Spleen (tissue), 7 donors: ENCODE results near the gene NUP43.

Experiments used
- CTCF ChIP-seq, 11 experiments: fragments of 200-600 bp in 7 of 11; fragments of 450-650 bp in 4 of 11; sonication (generic) in 4 of 11; IDR thresholded peaks in 8 of 11; conservative IDR thresholded peaks in 3 of 11; 1 replicate in 7 of 11; 2 replicates in 4 of 11; pipeline versions ENCODE4 v1.4.0 to v1.8.0; 2016 to 2021; ENCODE audit warnings: antibody characterized with exemption in 11 of 11, inconsistent platforms in 4 of 11, mild to moderate bottlenecking in 1 of 11
- POLR2AphosphoS5 ChIP-seq, 3 donors: sonication (generic); formaldehyde crosslinking; IDR thresholded peaks; one replicate each; pipeline ENCODE4 v1.5.1; 2017; ENCODE audit warnings: antibody characterized with exemption in 3 of 3
- donor health status: DM: no; HTN: no; CAD: no; lungs with moderate emphysema.
- donor health status: DM: no; HTN: no; CAD: no.
- donor health status: DM: no; HTN: no; CAD: no.

- no peak for TF ChIP-seq POLR2AphosphoS5 (IDR thresholded peaks at IDR 0.05)
- TF ChIP-seq CTCF (IDR thresholded peaks at IDR 0.05 in 8 of 11, conservative IDR thresholded peaks at IDR 0.05 in 3 of 11): no peak
These were observed 9.9 kb upstream of the NUP43 start for GRCh38 chr6:149756261-149756636.
